H1 (cell line): ENCODE results near the gene CRYGS.

Experiments used
- CHD7 ChIP-seq: fragments of 300-600 bp; sonication (generic); IDR thresholded peaks from 2 replicates; pipeline ENCODE4 v1.7.1; 2012; ENCODE audit warnings: low read length, moderate library complexity, mild to moderate bottlenecking, inconsistent platforms; ENCODE audit not compliant: insufficient replicate concordance
- EGR1 ChIP-seq: IDR thresholded peaks from 2 replicates; pipeline ENCODE4 v1.6.1; 2011; ENCODE audit warnings: low read depth, low read length, borderline replicate concordance
- HDAC2 ChIP-seq, 2 experiments: fragments of 300-600 bp in 1 of 2; sonication (generic) in 1 of 2; IDR thresholded peaks; 2 replicates each; pipeline ENCODE4 v1.6.1; 2011 to 2012; ENCODE audit warnings: low read depth in 2 of 2, low read length in 2 of 2, mild to moderate bottlenecking in 2 of 2, moderate library complexity in 2 of 2, borderline replicate concordance in 1 of 2, inconsistent platforms in 1 of 2
- JUND ChIP-seq: IDR thresholded peaks from 2 replicates; pipeline ENCODE4 v1.6.1; 2011; ENCODE audit warnings: mild to moderate bottlenecking, improper control_type of control experiment, low read length
- KDM4A ChIP-seq: IDR thresholded peaks from one replicate; pipeline ENCODE4 v1.7.1; 2012; ENCODE audit warnings: low read depth, mild to moderate bottlenecking, moderate library complexity, low read length, inconsistent platforms; ENCODE audit not compliant: severe bottlenecking
- MAFK ChIP-seq: IDR thresholded peaks from 2 replicates; pipeline ENCODE4 v1.6.1; 2012; ENCODE audit warnings: low read depth, mild to moderate bottlenecking, improper control_type of control experiment, low read length
- RFX5 ChIP-seq: IDR thresholded peaks from 2 replicates; pipeline ENCODE4 v1.6.1; 2011; ENCODE audit warnings: low read depth, low read length, improper control_type of control experiment, borderline replicate concordance
- YY1 ChIP-seq: IDR thresholded peaks from 2 replicates; pipeline ENCODE4 v1.6.1; 2011; ENCODE audit warnings: low read depth, mild to moderate bottlenecking, low read length
- TF ChIP-seq, protein P1 (sequence below), 3 experiments: IDR thresholded peaks; 1 replicate in 2 of 3; 2 replicates in 1 of 3; pipeline versions ENCODE4 v1.5.1 to v1.6.1; 2011; ENCODE audit warnings: low read length in 3 of 3, mild to moderate bottlenecking in 3 of 3, inconsistent platforms in 2 of 3, low read depth in 1 of 3, moderate library complexity in 1 of 3; ENCODE audit not compliant: insufficient read depth in 1 of 3; ENCODE audit errors: control extremely low read depth in 1 of 3
- TF ChIP-seq, protein P2 (sequence below): IDR thresholded peaks from 2 replicates; pipeline ENCODE4 v1.6.1; 2012; ENCODE audit warnings: inconsistent platforms
- TF ChIP-seq, protein P3 (sequence below): IDR thresholded peaks from 2 replicates; pipeline ENCODE4 v1.6.1; 2011; ENCODE audit warnings: low read depth, mild to moderate bottlenecking, low read length; ENCODE audit not compliant: insufficient read depth

- TF ChIP-seq, protein P1, sequence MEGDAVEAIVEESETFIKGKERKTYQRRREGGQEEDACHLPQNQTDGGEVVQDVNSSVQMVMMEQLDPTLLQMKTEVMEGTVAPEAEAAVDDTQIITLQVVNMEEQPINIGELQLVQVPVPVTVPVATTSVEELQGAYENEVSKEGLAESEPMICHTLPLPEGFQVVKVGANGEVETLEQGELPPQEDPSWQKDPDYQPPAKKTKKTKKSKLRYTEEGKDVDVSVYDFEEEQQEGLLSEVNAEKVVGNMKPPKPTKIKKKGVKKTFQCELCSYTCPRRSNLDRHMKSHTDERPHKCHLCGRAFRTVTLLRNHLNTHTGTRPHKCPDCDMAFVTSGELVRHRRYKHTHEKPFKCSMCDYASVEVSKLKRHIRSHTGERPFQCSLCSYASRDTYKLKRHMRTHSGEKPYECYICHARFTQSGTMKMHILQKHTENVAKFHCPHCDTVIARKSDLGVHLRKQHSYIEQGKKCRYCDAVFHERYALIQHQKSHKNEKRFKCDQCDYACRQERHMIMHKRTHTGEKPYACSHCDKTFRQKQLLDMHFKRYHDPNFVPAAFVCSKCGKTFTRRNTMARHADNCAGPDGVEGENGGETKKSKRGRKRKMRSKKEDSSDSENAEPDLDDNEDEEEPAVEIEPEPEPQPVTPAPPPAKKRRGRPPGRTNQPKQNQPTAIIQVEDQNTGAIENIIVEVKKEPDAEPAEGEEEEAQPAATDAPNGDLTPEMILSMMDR (IDR thresholded peaks at IDR 0.05; ENCODE audit: control extremely low read depth in 1 of 3, insufficient read depth in 1 of 3, low read depth in 1 of 3, low read length in 3 of 3), result peak in 2 of 3 experiments; percentile 17 to 28; a peak in 2 of 4 replicates
- TF ChIP-seq, protein P2, sequence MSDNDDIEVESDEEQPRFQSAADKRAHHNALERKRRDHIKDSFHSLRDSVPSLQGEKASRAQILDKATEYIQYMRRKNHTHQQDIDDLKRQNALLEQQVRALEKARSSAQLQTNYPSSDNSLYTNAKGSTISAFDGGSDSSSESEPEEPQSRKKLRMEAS, result no peak
- no peak for TF ChIP-seq MAFK
- TF ChIP-seq KDM4A, result no peak
- no peak for TF ChIP-seq CHD7
- TF ChIP-seq HDAC2 (IDR thresholded peaks at IDR 0.05; ENCODE audit: borderline replicate concordance in 1 of 2, low read depth in 2 of 2, low read length in 2 of 2), result no peak
- TF ChIP-seq EGR1, result no peak
- no peak for TF ChIP-seq RFX5
- TF ChIP-seq, protein P3, sequence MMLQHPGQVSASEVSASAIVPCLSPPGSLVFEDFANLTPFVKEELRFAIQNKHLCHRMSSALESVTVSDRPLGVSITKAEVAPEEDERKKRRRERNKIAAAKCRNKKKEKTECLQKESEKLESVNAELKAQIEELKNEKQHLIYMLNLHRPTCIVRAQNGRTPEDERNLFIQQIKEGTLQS, result no peak
- no peak for TF ChIP-seq JUND
- no peak for TF ChIP-seq YY1
Observed at GRCh38 chr3:186529201-186529999, 14.8 kb downstream of the CRYGS start.
